GM19467 (cell line): ENCODE results near the gene GATM.
"Not testable (repeated sequence)": the region's sequence is repeated elsewhere in the genome, so short reads cannot be mapped to it uniquely, and the experiment has no call there.

ENCODE experiments used
- ATAC-seq: cut with Tn5 transposase; IDR thresholded peaks from one replicate; pipeline ENCODE4 v1.9.1; 2021; ENCODE audit warnings: mild to moderate bottlenecking, moderate library complexity; ENCODE audit not compliant: unreplicated experiment

GATM gene

GRCh38 chr15:45391746-45392583 is 13.6 kb upstream of the GATM start:
- ATAC-seq: peak; percentile 93

GRCh38 chr15:45389351-45389750 is 11.0 kb upstream of the GATM start:
- ATAC-seq: no peak

- ATAC-seq: no peak
These were observed 9.2 kb upstream of the GATM start for GRCh38 chr15:45387380-45388007.

GRCh38 chr15:45386974-45387373 is 8.6 kb upstream of the GATM start:
- ATAC-seq: no peak

- ATAC-seq: no peak
These were observed 8.1 kb upstream of the GATM start for GRCh38 chr15:45386420-45386819.

- no peak for ATAC-seq
These were observed 7.2 kb upstream of the GATM start for GRCh38 chr15:45385590-45385989.

GRCh38 chr15:45384700-45385099 is 6.4 kb upstream of the GATM start:
- ATAC-seq: no peak

- ATAC-seq: no peak
These were observed 544 bp upstream of the GATM start for GRCh38 chr15:45378913-45379262.

- peak; percentile 22 for ATAC-seq
These were observed 665 bp downstream of the GATM start for GRCh38 chr15:45377609-45378148.

GRCh38 chr15:45376967-45377608 is 1.3 kb downstream of the GATM start:
- ATAC-seq: no peak

- ATAC-seq: no peak
These were observed 1.9 kb downstream of the GATM start for GRCh38 chr15:45376300-45376928.

GRCh38 chr15:45375836-45376235 is 2.5 kb downstream of the GATM start:
- ATAC-seq: no peak

- ATAC-seq: no peak
These were observed 4.4 kb downstream of the GATM start for GRCh38 chr15:45373976-45374375.

GRCh38 chr15:45372041-45372995 is 6.0 kb downstream of the GATM start:
- no peak for ATAC-seq

GRCh38 chr15:45371546-45371945 is 6.8 kb downstream of the GATM start:
- no peak for ATAC-seq

- ATAC-seq: not testable (repeated sequence)
These were observed 8.3 kb downstream of the GATM start for GRCh38 chr15:45370042-45370441.

GRCh38 chr15:45367222-45367621 is 11.1 kb downstream of the GATM start:
- ATAC-seq: not testable (repeated sequence)

- no peak for ATAC-seq
These were observed 14.1 kb downstream of the GATM start for GRCh38 chr15:45364271-45364670.

GRCh38 chr15:45363801-45364200 is 14.5 kb downstream of the GATM start:
- ATAC-seq: no peak

GRCh38 chr15:45363334-45363733 is 15.0 kb downstream of the GATM start:
- ATAC-seq: no peak
